Activated T-helper 2 cell treated with anti-CD3 and anti-CD28 coated beads, Interferon-gamma antibody, Interleukin-2, Interleukin-4, amounts not matched to agents 10 μg/mL and 5 μg/mL and 100 μg/mL, durations not matched to agents 14 hours and 24 hours and 36 hours (primary cell): ENCODE measurements around the gene COL6A3. TPM values are rescaled to one million over a fixed set of nuclear protein-coding genes. Genes with fewer than 3 reads are reported as not detected.

Experiments
- DNase-seq: peaks from one replicate; pipeline ENCODE4 v3.0.0; 2021; ENCODE audit warnings: low spot score
- H3K27ac Mint-ChIP-seq: one replicate; pipeline ENCODE4 v1.8.0; 2021; ENCODE audit warnings: mixed read lengths
- H3K27me3 Mint-ChIP-seq: one replicate; pipeline ENCODE4 v1.8.0; 2021; ENCODE audit warnings: low read depth, mixed read lengths
- H3K36me3 Mint-ChIP-seq: one replicate; pipeline ENCODE4 v1.8.0; 2021; ENCODE audit warnings: low read depth, mixed read lengths
- H3K4me1 Mint-ChIP-seq: one replicate; pipeline ENCODE4 v1.8.0; 2021; ENCODE audit warnings: low read depth, mixed read lengths
- H3K4me3 Mint-ChIP-seq: one replicate; pipeline ENCODE4 v1.8.0; 2021; ENCODE audit warnings: low read depth, mild to moderate bottlenecking, moderate library complexity, mixed read lengths
- H3K9me3 Mint-ChIP-seq: one replicate; pipeline ENCODE4 v1.8.0; 2021; ENCODE audit warnings: mixed read lengths
- intact Hi-C: fragments of 100-400 bp; cut with micrococcal nuclease; formaldehyde crosslinking; loops from one replicate; pipeline ENCODE4 v1.15.1; 2023
- total RNA-seq: library from RNA; stranded (reverse); gene quantifications from 2 replicates; pipeline ENCODE4 v1.2.3, GENCODE V29; 2022

Gene COL6A3
- total RNA-seq, 1 donor from 2014 or later: 9.2 TPM

- H3K27me3 Mint-ChIP-seq: peaks cover 8% of the 10 kb centered on the region
- intact Hi-C loops: no loop called here
- H3K4me3 Mint-ChIP-seq: no peak overlapping the region
- no peaks in the 10 kb centered on the region for H3K4me1 Mint-ChIP-seq
- no peaks in the 10 kb centered on the region for H3K9me3 Mint-ChIP-seq
- DNase-seq: no peak
- no peak overlapping the region for H3K27ac Mint-ChIP-seq
- H3K36me3 Mint-ChIP-seq: no peaks in the 10 kb centered on the region
These were observed 134.8 kb downstream of the COL6A3 start for GRCh38 chr2:237279012-237279768.

- DNase-seq: no peak
- Mint-ChIP-seq H3K27me3 (peaks cover 8% of the 10 kb centered on the region), H3K36me3 (no peaks in the 10 kb centered on the region), H3K9me3 (no peaks in the 10 kb centered on the region), H3K4me1 (no peaks in the 10 kb centered on the region), H3K27ac (no peak overlapping the region), H3K4me3 (no peak overlapping the region)
- intact Hi-C loops: no loop called here
These were observed 135.4 kb downstream of the COL6A3 start for GRCh38 chr2:237278568-237278967.

DNA sequence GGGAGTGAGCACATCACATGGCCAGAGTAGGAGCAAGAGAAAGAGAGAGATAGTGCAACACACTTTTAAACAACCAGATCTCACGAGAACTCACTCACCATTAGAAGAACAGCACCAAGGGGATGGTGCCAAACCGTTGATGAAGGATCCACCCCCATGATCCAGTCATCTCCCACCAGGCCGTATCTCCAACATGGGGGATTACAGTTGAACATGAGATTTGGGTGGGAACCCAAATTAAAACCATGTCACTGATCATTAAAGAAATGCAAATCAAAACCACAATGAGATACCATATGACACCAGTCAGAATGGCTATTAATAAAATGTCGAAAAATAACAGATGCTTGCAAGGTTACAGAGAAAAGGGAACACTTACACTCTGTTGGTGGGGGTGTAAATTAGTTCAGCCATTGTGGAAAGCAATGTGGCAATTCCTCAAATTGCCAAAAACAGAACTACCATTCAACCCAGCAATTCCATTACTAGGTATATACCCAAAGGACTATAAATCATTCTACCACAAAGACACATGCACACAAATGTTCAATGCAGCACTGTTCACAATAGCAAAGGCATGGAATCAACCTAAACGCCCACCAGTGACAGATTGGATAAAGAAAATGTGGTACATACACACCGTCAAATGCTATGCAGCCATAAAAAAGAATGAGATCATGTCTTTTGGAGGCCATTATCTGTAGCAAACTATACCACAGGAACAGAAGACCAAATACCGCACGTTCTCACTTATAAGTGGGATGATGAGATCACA is 137.1 kb downstream of the COL6A3 start:
- Mint-ChIP-seq H3K9me3 (no peaks in the 10 kb centered on the region), H3K4me1 (no peaks in the 10 kb centered on the region), H3K4me3 (no peak overlapping the region), H3K36me3 (no peaks in the 10 kb centered on the region), H3K27me3 (peaks cover 11% of the 10 kb centered on the region), H3K27ac (no peak overlapping the region)
- intact Hi-C loops: no loop called here
- DNase-seq: no peak

Other genes starting within 250 kb of the COL6A3 start
- not detected in 2 replicates for gene MLPH, start 73.1 kb upstream of the COL6A3 start, total RNA-seq
- not detected in 2 replicates for gene PRLH, start 152.4 kb upstream of the COL6A3 start, total RNA-seq
- 0.23 TPM in 1 of 2 replicates, not detected in the other for gene RAB17, start 176.6 kb upstream of the COL6A3 start, total RNA-seq
- 254 and 256 TPM in 2 replicates for gene LRRFIP1, start 213.4 kb upstream of the COL6A3 start, total RNA-seq